ENCODE measurements around the gene DYSF. TPM values are rescaled to one million over a fixed set of nuclear protein-coding genes. Genes with fewer than 3 reads are reported as not detected.

Gene DYSF
- total RNA-seq, 1 donor from 2014 or later, result 4.2 TPM

- Mint-ChIP-seq H3K9me3 (no peaks in the 10 kb centered on the region), H3K27me3 (peaks cover 3% of the 10 kb centered on the region), H3K36me3 (no peaks in the 10 kb centered on the region), H3K27ac (no peak overlapping the region), H3K4me3 (no peak overlapping the region), H3K4me1 (ENCODE audit: unreplicated experiment) (peaks cover 20% of the 10 kb centered on the region)
- DNase-seq (ENCODE audit: extremely low spot score, unreplicated experiment), result no peak
- no peak for TF ChIP-seq CTCF (conservative IDR thresholded peaks at IDR 0.05)
Measured at GRCh38 chr2:71559828-71560637, 106.7 kb downstream of the DYSF start.

DNA sequence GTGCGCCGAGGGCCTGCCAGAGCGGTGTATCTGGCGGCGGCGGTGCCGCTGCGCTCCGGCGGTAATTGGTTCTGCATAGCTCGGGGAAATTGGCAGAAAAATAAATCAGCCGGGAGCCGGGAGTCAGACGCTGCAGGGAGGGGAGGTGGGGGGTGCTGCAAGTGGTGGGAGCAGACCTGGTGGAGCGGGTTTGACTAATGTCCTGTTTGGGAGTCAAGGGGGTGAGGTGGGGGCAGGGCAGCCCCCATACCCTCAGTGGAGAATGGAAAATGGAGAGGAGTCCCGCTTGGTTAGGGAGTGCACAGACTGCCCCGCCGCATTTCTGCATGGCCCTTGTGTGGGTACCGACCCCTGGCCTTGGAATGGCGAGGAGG lies 107.3 kb downstream of the DYSF start:
- no peak overlapping the region for H3K4me3 Mint-ChIP-seq
- no peaks in the 10 kb centered on the region for H3K36me3 Mint-ChIP-seq
- no peak for TF ChIP-seq CTCF (conservative IDR thresholded peaks at IDR 0.05)
- H3K4me1 Mint-ChIP-seq (ENCODE audit: unreplicated experiment), result peaks cover 17% of the 10 kb centered on the region
- no peak overlapping the region for H3K27ac Mint-ChIP-seq
- no peak for DNase-seq (ENCODE audit: extremely low spot score, unreplicated experiment)
- H3K27me3 Mint-ChIP-seq, result no peaks in the 10 kb centered on the region
- no peaks in the 10 kb centered on the region for H3K9me3 Mint-ChIP-seq

GRCh38 chr2:71561441-71562267 lies 108.3 kb downstream of the DYSF start:
- Mint-ChIP-seq H3K27ac (no peak overlapping the region), H3K4me1 (ENCODE audit: unreplicated experiment) (peaks cover 15% of the 10 kb centered on the region), H3K9me3 (no peaks in the 10 kb centered on the region), H3K36me3 (no peaks in the 10 kb centered on the region), H3K4me3 (no peak overlapping the region), H3K27me3 (no peaks in the 10 kb centered on the region)
- TF ChIP-seq CTCF (conservative IDR thresholded peaks at IDR 0.05), result no peak
- DNase-seq (ENCODE audit: extremely low spot score, unreplicated experiment), result no peak

DNA sequence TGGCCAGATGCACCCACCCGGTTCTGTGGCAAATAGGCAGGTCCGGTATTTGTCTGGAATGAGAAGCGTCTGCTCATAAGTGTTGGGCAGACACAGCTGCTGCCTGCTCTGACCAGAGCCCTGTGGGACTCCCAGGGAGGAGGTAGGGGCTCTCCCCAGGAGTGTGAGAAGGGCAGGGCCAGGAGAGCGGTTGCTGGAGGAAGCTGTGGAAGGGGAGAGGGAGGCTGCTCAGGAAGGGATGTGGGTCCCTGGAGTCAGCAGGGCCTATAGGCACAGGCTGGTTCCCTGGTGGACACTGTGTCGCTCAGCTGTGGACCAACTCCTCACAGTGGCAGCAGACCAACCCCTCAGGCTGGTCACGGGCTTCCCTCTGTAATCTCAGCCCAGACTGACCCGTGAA lies 109.2 kb downstream of the DYSF start:
- DNase-seq (ENCODE audit: extremely low spot score, unreplicated experiment), result no peak
- H3K27me3 Mint-ChIP-seq, result no peaks in the 10 kb centered on the region

DNA sequence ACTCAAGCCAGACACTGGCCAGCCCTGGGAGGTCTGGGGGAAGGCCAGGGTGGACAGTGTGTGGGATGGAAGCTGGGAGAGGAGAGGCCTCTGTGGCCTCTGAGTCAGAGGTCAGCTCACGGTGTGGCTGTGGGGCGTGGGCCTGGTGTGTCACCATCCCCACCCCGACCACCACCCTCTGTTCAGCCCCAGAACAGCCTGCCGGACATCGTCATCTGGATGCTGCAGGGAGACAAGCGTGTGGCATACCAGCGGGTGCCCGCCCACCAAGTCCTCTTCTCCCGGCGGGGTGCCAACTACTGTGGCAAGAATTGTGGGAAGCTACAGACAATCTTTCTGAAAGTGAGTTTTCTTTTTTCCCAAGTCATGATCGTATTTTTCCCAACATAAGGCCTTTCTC lies 110.5 kb downstream of the DYSF start:
- H3K27me3 Mint-ChIP-seq, result no peaks in the 10 kb centered on the region
- H3K9me3 Mint-ChIP-seq, result no peaks in the 10 kb centered on the region
- no peak for TF ChIP-seq CTCF (conservative IDR thresholded peaks at IDR 0.05)
- no peaks in the 10 kb centered on the region for H3K36me3 Mint-ChIP-seq
- no peak overlapping the region for H3K4me3 Mint-ChIP-seq
- DNase-seq (ENCODE audit: extremely low spot score, unreplicated experiment), result no peak
- H3K27ac Mint-ChIP-seq, result no peak overlapping the region
- peaks cover 12% of the 10 kb centered on the region for H3K4me1 Mint-ChIP-seq (ENCODE audit: unreplicated experiment)

More for the DNA sequence above, 109.2 kb downstream of the DYSF start:
- Mint-ChIP-seq H3K36me3 (no peaks in the 10 kb centered on the region), H3K9me3 (no peaks in the 10 kb centered on the region), H3K4me1 (ENCODE audit: unreplicated experiment) (peaks cover 12% of the 10 kb centered on the region), H3K27ac (no peak overlapping the region), H3K4me3 (no peak overlapping the region)
- no peak for TF ChIP-seq CTCF (conservative IDR thresholded peaks at IDR 0.05)

Measured in type B pancreatic cell (in vitro differentiated cells).